ENCODE measurements around the gene PTPN6. TPM values are rescaled to one million over a fixed set of nuclear protein-coding genes. Genes with fewer than 3 reads are reported as not detected.

PTPN6 gene
- total and polyA plus RNA-seq, 9 of the 15 experiments (the other 6 are each of a cell fraction or from before 2014, with no cell fraction given), result 1.5 to 5.1 (median 3.9) TPM

DNA sequence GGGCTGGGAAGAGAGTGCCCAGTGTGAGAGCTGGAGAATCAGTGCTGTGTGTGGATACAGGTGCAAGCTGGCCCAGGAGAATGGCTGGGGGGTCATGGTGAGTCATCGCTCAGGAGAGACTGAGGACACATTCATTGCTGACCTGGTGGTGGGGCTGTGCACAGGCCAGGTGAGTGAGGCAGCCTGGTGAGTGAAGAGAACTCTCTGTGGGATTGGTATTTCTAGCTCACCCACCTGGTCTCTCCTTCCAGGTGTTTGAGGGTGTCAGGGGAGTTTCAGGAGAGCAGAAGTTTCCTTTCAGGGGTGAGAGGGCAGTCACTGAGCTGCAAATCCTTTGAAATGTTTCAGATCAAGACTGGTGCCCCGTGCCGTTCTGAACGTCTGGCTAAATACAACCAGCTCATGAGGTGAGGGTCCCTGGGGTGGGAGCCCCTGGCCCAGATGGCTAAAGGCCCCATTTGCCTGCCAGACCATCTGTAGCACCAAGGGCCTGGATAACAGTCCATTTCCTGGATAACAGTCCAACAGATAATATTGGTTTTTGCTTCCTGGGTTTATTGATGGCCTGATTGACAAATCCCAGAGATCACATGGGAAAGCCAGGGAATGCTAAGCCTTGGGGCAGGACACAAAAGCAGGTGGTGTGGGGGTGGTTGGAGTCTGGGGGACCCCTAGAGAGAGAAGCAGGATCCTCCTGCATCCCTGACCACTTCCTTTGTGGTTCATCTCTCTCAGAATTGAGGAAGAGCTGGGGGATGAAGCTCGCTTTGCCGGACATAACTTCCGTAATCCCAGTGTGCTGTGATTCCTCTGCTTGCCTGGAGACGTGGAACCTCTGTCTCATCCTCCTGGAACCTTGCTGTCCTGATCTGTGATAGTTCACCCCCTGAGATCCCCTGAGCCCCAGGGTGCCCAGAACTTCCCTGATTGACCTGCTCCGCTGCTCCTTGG lies 28.9 kb upstream of the PTPN6 start:
- in situ Hi-C loops (cut with MboI), result no loop called here

More for the DNA sequence above, 28.9 kb upstream of the PTPN6 start:
- Histone ChIP-seq H3K27me3 (ENCODE audit: control insufficient read depth in 2 of 2, insufficient read depth in 2 of 2, low read length in 2 of 2) (no peaks in the 10 kb centered on the region), H3K4me2 (ENCODE audit: insufficient read depth, low read length) (no peak overlapping the region), H3K9me1 (ENCODE audit: control insufficient read depth, insufficient read depth, low read length) (peaks cover 4% of the 10 kb centered on the region), H4K20me1 (replicated peaks; ENCODE audit: control insufficient read depth, insufficient read depth, low read length) (no peaks in the 10 kb centered on the region), H3K4me1 (replicated peaks in 1 of 2; ENCODE audit: control insufficient read depth in 2 of 2, insufficient read depth in 2 of 2, low read length in 2 of 2) (peaks cover 19 to 29% of the 10 kb centered on the region in 2 experiments; a peak in 4 of 5 replicates), H2AFZ (ENCODE audit: low read depth, low read length) (no peak overlapping the region), H3K4me3 (no peak overlapping the region), H3K9ac (ENCODE audit: insufficient read depth in 1 of 2, low read depth in 2 of 2, low read length in 2 of 2) (peak overlapping the region in 1 of 2 experiments; percentile 36; a peak in 1 of 4 replicates), H3K27ac (ENCODE audit: extremely low read depth, low read depth, low read length) (no peak overlapping the region), H3K36me3 (ENCODE audit: control insufficient read depth, insufficient read depth, low read length) (peaks cover 23% of the 10 kb centered on the region; the same call in 2 of the 3 replicates), H3K9me3 (replicated peaks; ENCODE audit: control insufficient read depth, insufficient read depth, low read depth, low read length) (no peaks in the 10 kb centered on the region), H3K79me2 (ENCODE audit: control insufficient read depth, insufficient read depth, low read length) (peaks cover 2% of the 10 kb centered on the region; the same call in 1 of the 3 replicates)
- intact Hi-C loops (cut with micrococcal nuclease), result no loop called here
- ATAC-seq, result no peak
- ChIA-PET CTCF (ENCODE audit: low intra/inter-chr PET ratio) (no interaction called here), POLR2A (interaction anchor here (0.8 to 1.0 kb wide), 2 partner anchors 18 to 22 kb away, joined by 3 read pairs; partner anchors contain the start of genes C12orf57 and RNU7-1)
- WGBS (ENCODE audit: insufficient coverage, low coverage, missing lambda C conversion rate), result 65% methylated on average over 8 of the region's 9 CpGs
- DNase-seq (ENCODE audit: extremely low read depth in 1 of 4, low spot score in 3 of 4), result no peak
- no peak for FAIRE-seq
- no peak for TF ChIP-seq SPI1 (IDR thresholded peaks at IDR 0.05; ENCODE audit: borderline replicate concordance, low read depth, low read length)
- TF ChIP-seq JUND (IDR thresholded peaks at IDR 0.05; ENCODE audit: borderline replicate concordance, low read depth, low read length), result 0 out of 2 replicates have a peak, but pooled peaks have one; percentile 12
- no peak for TF ChIP-seq JUND (tag; IDR thresholded peaks at IDR 0.05; ENCODE audit: borderline replicate concordance, low read depth, low read length)
- TF ChIP-seq, protein P1, sequence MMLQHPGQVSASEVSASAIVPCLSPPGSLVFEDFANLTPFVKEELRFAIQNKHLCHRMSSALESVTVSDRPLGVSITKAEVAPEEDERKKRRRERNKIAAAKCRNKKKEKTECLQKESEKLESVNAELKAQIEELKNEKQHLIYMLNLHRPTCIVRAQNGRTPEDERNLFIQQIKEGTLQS (IDR thresholded peaks at IDR 0.05), result peak; percentile 27; the same call in 1 of the 2 replicates
- TF ChIP-seq, protein P1 (CRISPR knock-in tag; conservative IDR thresholded peaks at IDR 0.05), result no peak
- BruUV-seq (replicated peaks), result no TSS peak

Measured in K562 (cell line).